HEK293 (cell line): ENCODE results near the gene ERGIC1.

Source experiments
- CTCF ChIA-PET: fragments of 350-600 bp; formaldehyde crosslinking; extraction: SDS; loops from one replicate; lab custom pipeline; 2021; ENCODE audit warnings: antibody characterized with exemption; lab: Yijun Ruan, JAX
- POLR2A ChIA-PET: fragments of 300-600 bp; formaldehyde crosslinking; extraction: SDS; loops from one replicate; lab custom pipeline; 2020; ENCODE audit warnings: antibody characterized with exemption, inconsistent platforms; lab: Yijun Ruan, JAX
- H3K27ac ChIP-seq: fragments of 200-500 bp; sonication (Bioruptor generic); 2 replicates; pipeline ENCODE4 v1.5.1; 2014; ENCODE audit warnings: low read depth, low read length, control low read depth, inconsistent platforms; ENCODE audit errors: extremely low read depth
- H3K36me3 ChIP-seq, 2 experiments: fragments of 200-500 bp in 1 of 2; sonication (Bioruptor generic) in 1 of 2; 1 replicate in 1 of 2; 2 replicates in 1 of 2; pipeline ENCODE4 v1.5.1; 2014 to 2017; ENCODE audit warnings: inconsistent platforms in 2 of 2, low read length in 2 of 2; ENCODE audit not compliant: control insufficient read depth in 2 of 2, insufficient read depth in 1 of 2
- H3K4me1 ChIP-seq: fragments of 200-500 bp; sonication (Bioruptor generic); 2 replicates; pipeline ENCODE4 v1.5.1; 2014; ENCODE audit warnings: mild to moderate bottlenecking, low read length, inconsistent platforms; ENCODE audit not compliant: control insufficient read depth, insufficient read depth
- H3K4me3 ChIP-seq: 2 replicates; pipeline ENCODE4 v1.5.1; 2011; ENCODE audit warnings: low read depth, mild to moderate bottlenecking, control low read depth, low read length, moderate library complexity
- H3K9me3 ChIP-seq: fragments of 200-500 bp; sonication (Bioruptor generic); 2 replicates; pipeline ENCODE4 v1.5.1; 2014; ENCODE audit warnings: low read depth, low read length, inconsistent platforms; ENCODE audit not compliant: control insufficient read depth, insufficient read depth
- FEZF1 ChIP-seq: fragments of 450-650 bp; formaldehyde crosslinking; IDR thresholded peaks from 2 replicates; pipeline ENCODE4 v1.5.1; 2016; ENCODE audit warnings: missing biosample characterization, missing genetic modification characterization
- HOXC10 ChIP-seq: sonication (generic); formaldehyde crosslinking; IDR thresholded peaks from 2 replicates; pipeline ENCODE4 v1.8.1; 2023; ENCODE audit warnings: mild to moderate bottlenecking, missing genetic modification reagents
- HOXD13 ChIP-seq: sonication (generic); formaldehyde crosslinking; IDR thresholded peaks from 2 replicates; pipeline ENCODE4 v1.8.0; 2022; ENCODE audit warnings: missing genetic modification reagents, borderline replicate concordance
- INSM2 ChIP-seq: fragments of 450-650 bp; formaldehyde crosslinking; IDR thresholded peaks from 2 replicates; pipeline ENCODE4 v1.5.1; 2016; ENCODE audit warnings: missing biosample characterization, missing genetic modification characterization
- PRDM4 ChIP-seq: fragments of 450-650 bp; formaldehyde crosslinking; IDR thresholded peaks from 2 replicates; pipeline ENCODE4 v1.5.1; 2017; ENCODE audit warnings: missing biosample characterization, missing genetic modification characterization
- YY1 ChIP-seq: fragments of 450-650 bp; formaldehyde crosslinking; IDR thresholded peaks from 2 replicates; pipeline ENCODE4 v1.5.1; 2018; ENCODE audit warnings: missing biosample characterization, missing genetic modification characterization
- ZBTB48 ChIP-seq: fragments of 450-650 bp; formaldehyde crosslinking; IDR thresholded peaks from 2 replicates; pipeline ENCODE4 v1.5.1; 2016; ENCODE audit warnings: missing biosample characterization, missing genetic modification characterization
- ZBTB49 ChIP-seq: fragments of 450-650 bp; formaldehyde crosslinking; IDR thresholded peaks from 2 replicates; pipeline ENCODE4 v1.5.1; 2016; ENCODE audit warnings: missing biosample characterization, missing genetic modification characterization, low read depth
- ZNF18 ChIP-seq: fragments of 450-650 bp; formaldehyde crosslinking; IDR thresholded peaks from 2 replicates; pipeline ENCODE4 v1.5.1; 2016; ENCODE audit warnings: missing biosample characterization, missing genetic modification characterization
- ZNF366 ChIP-seq: fragments of 450-650 bp; formaldehyde crosslinking; conservative IDR thresholded peaks from 2 replicates; pipeline ENCODE4 v1.5.1; 2016; ENCODE audit warnings: missing biosample characterization, missing genetic modification characterization
- ZNF433 ChIP-seq: fragments of 450-650 bp; formaldehyde crosslinking; IDR thresholded peaks from 2 replicates; pipeline ENCODE4 v1.5.1; 2016; ENCODE audit warnings: missing biosample characterization, missing genetic modification characterization, low read depth
- ZNF488 ChIP-seq: fragments of 450-650 bp; formaldehyde crosslinking; IDR thresholded peaks from 2 replicates; pipeline ENCODE4 v1.5.1; 2016; ENCODE audit warnings: missing biosample characterization, missing genetic modification characterization
- ZNF530 ChIP-seq: fragments of 450-650 bp; formaldehyde crosslinking; IDR thresholded peaks from 2 replicates; pipeline ENCODE4 v1.5.1; 2016; ENCODE audit warnings: low read depth, missing biosample characterization, missing genetic modification characterization
- ZNF580 ChIP-seq: fragments of 450-650 bp; formaldehyde crosslinking; IDR thresholded peaks from 2 replicates; pipeline ENCODE4 v1.5.1; 2016; ENCODE audit warnings: missing biosample characterization, missing genetic modification characterization
- ZNF610 ChIP-seq: fragments of 450-650 bp; formaldehyde crosslinking; IDR thresholded peaks from 2 replicates; pipeline ENCODE4 v1.5.1; 2016; ENCODE audit warnings: missing biosample characterization, missing genetic modification characterization, borderline replicate concordance
- ZNF645 ChIP-seq: fragments of 450-650 bp; formaldehyde crosslinking; IDR thresholded peaks from 2 replicates; pipeline ENCODE4; 2016; ENCODE audit warnings: missing biosample characterization, missing genetic modification characterization
- ZNF707 ChIP-seq: fragments of 450-650 bp; formaldehyde crosslinking; IDR thresholded peaks from 2 replicates; pipeline ENCODE4 v1.5.1; 2016; ENCODE audit warnings: missing biosample characterization, missing genetic modification characterization
- ZSCAN18 ChIP-seq: fragments of 450-650 bp; formaldehyde crosslinking; IDR thresholded peaks from 2 replicates; pipeline ENCODE4 v1.5.1; 2016; ENCODE audit warnings: missing biosample characterization, missing genetic modification characterization

ERGIC1 gene

GRCh38 chr5:172945151-172945550 lies 111.1 kb downstream of the ERGIC1 start:
- no peak for TF ChIP-seq INSM2
- TF ChIP-seq ZNF580 (tag by site-specific recombination), result no peak
- no peak for TF ChIP-seq ZNF610
- no peak for TF ChIP-seq ZNF645
- no peak for TF ChIP-seq ZNF366 (tag by site-specific recombination)
- TF ChIP-seq FEZF1, result no peak
- TF ChIP-seq YY1 (tag by site-specific recombination), result no peak
- no peak for TF ChIP-seq ZNF488 (tag by site-specific recombination)
- no peak for TF ChIP-seq ZBTB48 (tag by site-specific recombination)
- Histone ChIP-seq H3K36me3 (peaks cover 0 to 11% of the 10 kb centered on the region in 2 experiments; a peak in 2 of 3 replicates), H3K4me3 (no peak overlapping the region), H3K27ac (no peak overlapping the region), H3K4me1 (no peaks in the 10 kb centered on the region), H3K9me3 (no peaks in the 10 kb centered on the region)
- CTCF ChIA-PET, result interaction anchor here (1.1 to 1.4 kb wide), 2 partner anchors 8 to 13 kb away, joined by 3 read pairs; no protein-coding TSS in a partner anchor
- POLR2A ChIA-PET, result no interaction called here

- ChIA-PET CTCF (interaction anchor here (1.4 kb wide), 1 partner anchor 7 kb away, joined by 3 read pairs; no protein-coding TSS in a partner anchor), POLR2A (no interaction called here)
- Histone ChIP-seq H3K4me3 (no peak overlapping the region), H3K27ac (no peak overlapping the region), H3K4me1 (no peaks in the 10 kb centered on the region), H3K9me3 (no peaks in the 10 kb centered on the region), H3K36me3 (peaks cover 0 to 17% of the 10 kb centered on the region in 2 experiments; a peak in 2 of 3 replicates)
- no peak for TF ChIP-seq ZNF707 (tag by site-specific recombination)
- TF ChIP-seq ZSCAN18 (tag by site-specific recombination), result no peak
- TF ChIP-seq ZNF433 (tag by site-specific recombination), result no peak
- no peak for TF ChIP-seq PRDM4 (tag by site-specific recombination)
- TF ChIP-seq ZBTB49, result no peak
- TF ChIP-seq HOXC10 (CRISPR knock-in tag), result no peak
- TF ChIP-seq HOXD13, result no peak
- TF ChIP-seq ZNF530, result no peak
- no peak for TF ChIP-seq ZNF18 (tag by site-specific recombination)
These were observed 112.1 kb downstream of the ERGIC1 start for GRCh38 chr5:172946146-172946545.
